Mesenchymal stem cell (in vitro differentiated cells and primary cell): Measurements from ENCODE around the gene TMEM63B.
"Not testable (repeated sequence)": the region's sequence is repeated elsewhere in the genome, so short reads cannot be mapped to it uniquely, and the experiment has no call there.

Experiments
- DNase-seq: peaks from one replicate; pipeline ENCODE4 v3.0.0-alpha.2; 2013
- H2AFZ ChIP-seq: one replicate; pipeline ENCODE4 v1.6.1; 2013; ENCODE audit warnings: low read depth, mild to moderate bottlenecking, control low read depth, inconsistent platforms, low read length, moderate library complexity
- H2AK5ac ChIP-seq: 2 replicates; pipeline ENCODE4 v1.6.1; 2013; ENCODE audit warnings: low read length, moderate library complexity, mild to moderate bottlenecking, inconsistent platforms; ENCODE audit not compliant: severe bottlenecking
- H2BK120ac ChIP-seq: one replicate; pipeline ENCODE4 v1.6.1; 2013; ENCODE audit warnings: low read depth, mild to moderate bottlenecking, inconsistent platforms, low read length, moderate library complexity
- H2BK12ac ChIP-seq, 2 experiments: one replicate each; pipeline ENCODE4 v1.6.1; 2013; ENCODE audit warnings: inconsistent platforms in 2 of 2, low read length in 2 of 2, mild to moderate bottlenecking in 2 of 2, moderate library complexity in 2 of 2, control low read depth in 1 of 2
- H2BK15ac ChIP-seq: one replicate; pipeline ENCODE4 v1.6.1; 2013; ENCODE audit warnings: mild to moderate bottlenecking, low read depth, inconsistent platforms; ENCODE audit not compliant: poor library complexity, severe bottlenecking
- H2BK5ac ChIP-seq: 2 replicates; pipeline ENCODE4 v1.6.1; 2013; ENCODE audit warnings: low read depth, mild to moderate bottlenecking, low read length, control low read depth, inconsistent platforms; ENCODE audit not compliant: poor library complexity, severe bottlenecking
- H3K14ac ChIP-seq, 2 experiments: one replicate each; pipeline ENCODE4 v1.6.1; 2013; ENCODE audit warnings: inconsistent platforms in 2 of 2, low read length in 2 of 2, control low read depth in 1 of 2, mild to moderate bottlenecking in 1 of 2, moderate library complexity in 1 of 2
- H3K18ac ChIP-seq, 2 experiments: one replicate each; pipeline ENCODE4 v1.6.1; 2013; ENCODE audit warnings: inconsistent platforms in 2 of 2, low read length in 2 of 2, control low read depth in 1 of 2, low read depth in 1 of 2, mild to moderate bottlenecking in 1 of 2
- H3K23ac ChIP-seq, 2 experiments: one replicate each; pipeline ENCODE4 v1.6.1; 2013; ENCODE audit warnings: inconsistent platforms in 2 of 2, low read length in 2 of 2, mild to moderate bottlenecking in 2 of 2, moderate library complexity in 2 of 2, control low read depth in 1 of 2
- H3K27ac ChIP-seq: 2 replicates; pipeline ENCODE4 v1.5.1; 2013; ENCODE audit warnings: mild to moderate bottlenecking, moderate library complexity, low read length, control low read depth, inconsistent platforms; ENCODE audit not compliant: poor library complexity, severe bottlenecking
- H3K27me3 ChIP-seq, 2 experiments: 2 replicates each; pipeline versions ENCODE4 v1.6.1 to v1.7.0; 2013; ENCODE audit warnings: low read length in 2 of 2, mild to moderate bottlenecking in 2 of 2, moderate library complexity in 2 of 2, control low read depth in 1 of 2, inconsistent platforms in 1 of 2; ENCODE audit not compliant: control insufficient read depth in 1 of 2, insufficient read depth in 1 of 2
- H3K36me3 ChIP-seq, 2 experiments: 2 replicates each; pipeline versions ENCODE4 v1.6.1 to v1.7.0; 2013; ENCODE audit warnings: low read length in 2 of 2, control low read depth in 1 of 2, inconsistent platforms in 1 of 2, low read depth in 1 of 2, mild to moderate bottlenecking in 1 of 2; ENCODE audit not compliant: insufficient read depth in 2 of 2, control insufficient read depth in 1 of 2
- H3K4ac ChIP-seq, 2 experiments: one replicate each; pipeline ENCODE4 v1.6.1; 2013; ENCODE audit warnings: inconsistent platforms in 2 of 2, low read length in 2 of 2, mild to moderate bottlenecking in 2 of 2, moderate library complexity in 2 of 2, control low read depth in 1 of 2, low read depth in 1 of 2
- H3K4me1 ChIP-seq: 2 replicates; pipeline ENCODE4 v1.6.1; 2013; ENCODE audit warnings: low read depth, low read length, control low read depth; ENCODE audit not compliant: control insufficient read depth, insufficient read depth
- H3K4me2 ChIP-seq: 2 replicates; pipeline ENCODE4 v1.6.1; 2013; ENCODE audit warnings: low read length, mild to moderate bottlenecking, inconsistent platforms; ENCODE audit not compliant: poor library complexity, severe bottlenecking
- H3K4me3 ChIP-seq, 2 experiments: 2 replicates each; pipeline versions ENCODE4 v1.5.1 to v1.7.0; 2013; ENCODE audit warnings: low read length in 2 of 2, mild to moderate bottlenecking in 2 of 2, control low read depth in 1 of 2, low read depth in 1 of 2; ENCODE audit not compliant: insufficient read depth in 1 of 2
- H3K79me1 ChIP-seq: replicated peaks from 2 replicates; pipeline ENCODE4 v1.6.1; 2013; ENCODE audit warnings: mild to moderate bottlenecking, control low read depth, low read length, inconsistent platforms; ENCODE audit not compliant: poor library complexity, severe bottlenecking
- H3K9ac ChIP-seq: 2 replicates; pipeline ENCODE4 v1.7.0; 2013; ENCODE audit warnings: mild to moderate bottlenecking, low read length, moderate library complexity
- H3K9me3 ChIP-seq: 2 replicates; pipeline ENCODE4 v1.7.0; 2013; ENCODE audit warnings: mild to moderate bottlenecking, low read length; ENCODE audit not compliant: control insufficient read depth
- H4K8ac ChIP-seq: one replicate; pipeline ENCODE4 v1.6.1; 2013; ENCODE audit warnings: inconsistent platforms, mild to moderate bottlenecking, low read length, moderate library complexity
- H4K91ac ChIP-seq: one replicate; pipeline ENCODE4 v1.6.1; 2013; ENCODE audit warnings: mild to moderate bottlenecking, low read length, inconsistent platforms
- WGBS: methylation state at CpG from one replicate; pipeline ENCODE4 v1.1.7; 2013; ENCODE audit warnings: mixed read lengths; 5-methylcytosine and 5-hydroxymethylcytosine counted together

TMEM63B gene

GRCh38 chr6:44180406-44180805 lies 53.1 kb downstream of the TMEM63B start:
- Histone ChIP-seq H3K23ac (no peak overlapping the region), H3K9me3 (no peaks in the 10 kb centered on the region), H2BK15ac (no peak overlapping the region), H3K36me3 (no peaks in the 10 kb centered on the region), H3K79me1 (no peaks in the 10 kb centered on the region), H2AK5ac (no peak overlapping the region), H4K91ac (no peak overlapping the region), H3K4me2 (no peak overlapping the region), H3K4me1 (peaks cover 8% of the 10 kb centered on the region), H3K18ac (no peak overlapping the region), H2BK12ac (no peak overlapping the region), H3K27me3 (peaks cover 7 to 17% of the 10 kb centered on the region in 2 experiments), H2BK5ac (no peak overlapping the region), H3K27ac (no peak overlapping the region), H2BK120ac (no peak overlapping the region), H3K4me3 (no peak overlapping the region), H2AFZ (no peak overlapping the region), H3K4ac (no peak overlapping the region), H3K14ac (no peak overlapping the region), H4K8ac (no peak overlapping the region), H3K9ac (no peak overlapping the region)
- WGBS, result 69% methylated on average over 3 of the region's 4 CpGs
- DNase-seq, result no peak

- no peak overlapping the region for H2BK15ac ChIP-seq
- H3K9me3 ChIP-seq, result no peaks in the 10 kb centered on the region
- no peak overlapping the region for H4K91ac ChIP-seq
- H3K4me2 ChIP-seq, result no peak overlapping the region
- 99% methylated on average over 4 of the region's 4 CpGs for WGBS
- H4K8ac ChIP-seq, result no peak overlapping the region
- no peak overlapping the region for H2BK5ac ChIP-seq
- no peak overlapping the region for H2AFZ ChIP-seq
- H3K23ac ChIP-seq, result no peak overlapping the region
- no peak for DNase-seq
- no peak overlapping the region for H3K14ac ChIP-seq
- H2BK120ac ChIP-seq, result no peak overlapping the region
- H3K4me3 ChIP-seq, result no peak overlapping the region
- H3K18ac ChIP-seq, result no peak overlapping the region
- peaks cover 8 to 18% of the 10 kb centered on the region in 2 experiments for H3K27me3 ChIP-seq
- H3K4me1 ChIP-seq, result peaks cover 8% of the 10 kb centered on the region
- H3K9ac ChIP-seq, result no peak overlapping the region
- H3K27ac ChIP-seq, result no peak overlapping the region
- H2AK5ac ChIP-seq, result no peak overlapping the region
- no peaks in the 10 kb centered on the region for H3K79me1 ChIP-seq
- no peak overlapping the region for H3K4ac ChIP-seq
- H2BK12ac ChIP-seq, result no peak overlapping the region
- no peaks in the 10 kb centered on the region for H3K36me3 ChIP-seq
Observed at GRCh38 chr6:44180886-44181285, 53.5 kb downstream of the TMEM63B start.

GRCh38 chr6:44181784-44182183 lies 54.4 kb downstream of the TMEM63B start:
- not testable (repeated sequence) for H4K91ac ChIP-seq, H3K23ac ChIP-seq, H3K79me1 ChIP-seq, H2AFZ ChIP-seq, H3K14ac ChIP-seq, H2BK120ac ChIP-seq, H2BK5ac ChIP-seq, H3K27ac ChIP-seq, H3K18ac ChIP-seq, H3K4me1 ChIP-seq, H2AK5ac ChIP-seq, H2BK12ac ChIP-seq, H4K8ac ChIP-seq, H2BK15ac ChIP-seq, H3K4me3 ChIP-seq, DNase-seq, H3K9ac ChIP-seq, H3K4me2 ChIP-seq, H3K9me3 ChIP-seq, H3K36me3 ChIP-seq, H3K4ac ChIP-seq
- H3K27me3 ChIP-seq, result peaks cover 15 to 26% of the 10 kb centered on the region in 2 experiments

GRCh38 chr6:44182911-44183390 lies 55.6 kb downstream of the TMEM63B start:
- Histone ChIP-seq H2BK120ac (no peak overlapping the region), H3K4me2 (no peak overlapping the region), H2BK15ac (no peak overlapping the region), H2AK5ac (no peak overlapping the region), H3K9ac (no peak overlapping the region), H3K36me3 (no peaks in the 10 kb centered on the region), H3K4me3 (no peak overlapping the region), H3K4me1 (peaks cover 4% of the 10 kb centered on the region), H2BK5ac (no peak overlapping the region), H3K27me3 (peaks cover 15 to 26% of the 10 kb centered on the region in 2 experiments), H3K23ac (no peak overlapping the region), H3K79me1 (no peaks in the 10 kb centered on the region), H3K27ac (no peak overlapping the region), H3K4ac (no peak overlapping the region), H3K9me3 (no peaks in the 10 kb centered on the region), H4K91ac (no peak overlapping the region), H4K8ac (no peak overlapping the region), H3K14ac (no peak overlapping the region), H3K18ac (no peak overlapping the region), H2BK12ac (no peak overlapping the region), H2AFZ (no peak overlapping the region)
- 97% methylated on average over 3 of the region's 4 CpGs for WGBS
- DNase-seq, result no peak
